GM21723 (cell line): ENCODE data around the gene KIF3A.
A peak's percentile ranks its signal among the peaks of the same experiment; 100 is the strongest.

Experiments used
- ATAC-seq: cut with Tn5 transposase; IDR thresholded peaks from one replicate; pipeline ENCODE4 v1.9.1; 2021; ENCODE audit warnings: mild to moderate bottlenecking, moderate library complexity; ENCODE audit not compliant: unreplicated experiment

Gene KIF3A

GRCh38 chr5:132736853-132737833 lies at the start of gene KIF3A:
Gene KIF3A, minus strand, starts transcription at chr5:132737546. Its CDS starts 127 bp downstream, at chr5:132737419.
- ATAC-seq: peak; percentile 91

GRCh38 chr5:132787076-132787475 lies 49.7 kb upstream of the KIF3A start:
- ATAC-seq: no peak

GRCh38 chr5:132785864-132786263 lies 48.5 kb upstream of the KIF3A start:
- ATAC-seq: no peak

GRCh38 chr5:132785365-132785764 lies 48.0 kb upstream of the KIF3A start:
- ATAC-seq: no peak

GRCh38 chr5:132782101-132782500 lies 44.8 kb upstream of the KIF3A start:
- no peak for ATAC-seq

GRCh38 chr5:132781029-132781428 lies 43.7 kb upstream of the KIF3A start:
- ATAC-seq: no peak

GRCh38 chr5:132780577-132780976 lies 43.2 kb upstream of the KIF3A start:
- ATAC-seq: no peak

- no peak for ATAC-seq
Observed at GRCh38 chr5:132779961-132780360, 42.6 kb upstream of the KIF3A start.

- no peak for ATAC-seq
Observed at GRCh38 chr5:132778856-132779255, 41.5 kb upstream of the KIF3A start.

GRCh38 chr5:132778129-132778528 lies 40.8 kb upstream of the KIF3A start:
- ATAC-seq: no peak

GRCh38 chr5:132777209-132778069 lies 40.1 kb upstream of the KIF3A start, which contains the start of gene SEPTIN8:
Gene SEPTIN8, minus strand, starts transcription at chr5:132777239. Its CDS starts 102 bp downstream, at chr5:132777137.
- peak; percentile 74 for ATAC-seq

- ATAC-seq: no peak
Observed at GRCh38 chr5:132776938-132777208, 39.5 kb upstream of the KIF3A start.

- peak; percentile 21 for ATAC-seq
Observed at GRCh38 chr5:132776131-132776937, 39.0 kb upstream of the KIF3A start.

GRCh38 chr5:132775476-132775961 lies 38.2 kb upstream of the KIF3A start:
- no peak for ATAC-seq

GRCh38 chr5:132774896-132775295 lies 37.5 kb upstream of the KIF3A start:
- no peak for ATAC-seq

- ATAC-seq: no peak
Observed at GRCh38 chr5:132774406-132774805, 37.1 kb upstream of the KIF3A start.

- ATAC-seq: no peak
Observed at GRCh38 chr5:132773601-132774355, 36.4 kb upstream of the KIF3A start.

GRCh38 chr5:132773114-132773513 lies 35.8 kb upstream of the KIF3A start:
- ATAC-seq: no peak

- ATAC-seq: no peak
Observed at GRCh38 chr5:132772291-132773070, 35.1 kb upstream of the KIF3A start.
